ENCODE results near the gene NEDD4L. TPM values are rescaled to one million over a fixed set of nuclear protein-coding genes. Genes with fewer than 3 reads are reported as not detected.
A peak's percentile ranks its signal among the peaks of the same experiment; 100 is the strongest.

NEDD4L gene
- total and polyA plus RNA-seq, 2 experiments from 2014 or later, result 36.2 to 72.3 TPM

- Histone ChIP-seq H3K79me2 (replicated peaks; ENCODE audit: insufficient read depth) (no peaks in the 10 kb centered on the region), H3K4me2 (no peak overlapping the region), H3F3A (replicated peaks; ENCODE audit: low read depth) (no peaks in the 10 kb centered on the region), H3K4me1 (ENCODE audit: insufficient read depth) (peaks cover 6% of the 10 kb centered on the region; the same call in 1 of the 2 replicates), H3K27me3 (ENCODE audit: insufficient read depth) (no peaks in the 10 kb centered on the region), H3K9me2 (ENCODE audit: insufficient read depth) (no peaks in the 10 kb centered on the region), H2AFZ (no peak overlapping the region), H3K36me3 (ENCODE audit: insufficient read depth) (peaks cover 8% of the 10 kb centered on the region; the same call in 1 of the 2 replicates), H4K20me1 (replicated peaks; ENCODE audit: insufficient read depth) (no peaks in the 10 kb centered on the region; the same call in 1 of the 2 replicates), H3K27ac (ENCODE audit: low read depth) (no peak overlapping the region), H3K4me3 (no peak overlapping the region)
- no peak overlapping the region for H3K4me3 Mint-ChIP-seq
- H3K4me1 Mint-ChIP-seq, result peaks cover 15% of the 10 kb centered on the region
- 0 out of 2 replicates have a peak overlapping the region, but pooled peaks have one; percentile 17 for H3K27ac Mint-ChIP-seq
- DNase-seq (ENCODE audit: low spot score) (no peak), ATAC-seq (no peak)
- no peaks in the 10 kb centered on the region for H3K9me3 Mint-ChIP-seq
- no peak for TF ChIP-seq JUNB (IDR thresholded peaks at IDR 0.05; ENCODE audit: unreplicated experiment)
- TF ChIP-seq POLR2AphosphoS5 (IDR thresholded peaks at IDR 0.05; ENCODE audit: low read depth), result no peak
- TF ChIP-seq, protein P1, sequence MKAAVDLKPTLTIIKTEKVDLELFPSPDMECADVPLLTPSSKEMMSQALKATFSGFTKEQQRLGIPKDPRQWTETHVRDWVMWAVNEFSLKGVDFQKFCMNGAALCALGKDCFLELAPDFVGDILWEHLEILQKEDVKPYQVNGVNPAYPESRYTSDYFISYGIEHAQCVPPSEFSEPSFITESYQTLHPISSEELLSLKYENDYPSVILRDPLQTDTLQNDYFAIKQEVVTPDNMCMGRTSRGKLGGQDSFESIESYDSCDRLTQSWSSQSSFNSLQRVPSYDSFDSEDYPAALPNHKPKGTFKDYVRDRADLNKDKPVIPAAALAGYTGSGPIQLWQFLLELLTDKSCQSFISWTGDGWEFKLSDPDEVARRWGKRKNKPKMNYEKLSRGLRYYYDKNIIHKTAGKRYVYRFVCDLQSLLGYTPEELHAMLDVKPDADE (IDR thresholded peaks at IDR 0.05), result no peak
- TF ChIP-seq ZNF331 (CRISPR knock-in tag; IDR thresholded peaks at IDR 0.05; ENCODE audit: low read depth), result no peak
- TF ChIP-seq NANOG (IDR thresholded peaks at IDR 0.05; ENCODE audit: borderline replicate concordance), result no peak
- TF ChIP-seq, protein P2, sequence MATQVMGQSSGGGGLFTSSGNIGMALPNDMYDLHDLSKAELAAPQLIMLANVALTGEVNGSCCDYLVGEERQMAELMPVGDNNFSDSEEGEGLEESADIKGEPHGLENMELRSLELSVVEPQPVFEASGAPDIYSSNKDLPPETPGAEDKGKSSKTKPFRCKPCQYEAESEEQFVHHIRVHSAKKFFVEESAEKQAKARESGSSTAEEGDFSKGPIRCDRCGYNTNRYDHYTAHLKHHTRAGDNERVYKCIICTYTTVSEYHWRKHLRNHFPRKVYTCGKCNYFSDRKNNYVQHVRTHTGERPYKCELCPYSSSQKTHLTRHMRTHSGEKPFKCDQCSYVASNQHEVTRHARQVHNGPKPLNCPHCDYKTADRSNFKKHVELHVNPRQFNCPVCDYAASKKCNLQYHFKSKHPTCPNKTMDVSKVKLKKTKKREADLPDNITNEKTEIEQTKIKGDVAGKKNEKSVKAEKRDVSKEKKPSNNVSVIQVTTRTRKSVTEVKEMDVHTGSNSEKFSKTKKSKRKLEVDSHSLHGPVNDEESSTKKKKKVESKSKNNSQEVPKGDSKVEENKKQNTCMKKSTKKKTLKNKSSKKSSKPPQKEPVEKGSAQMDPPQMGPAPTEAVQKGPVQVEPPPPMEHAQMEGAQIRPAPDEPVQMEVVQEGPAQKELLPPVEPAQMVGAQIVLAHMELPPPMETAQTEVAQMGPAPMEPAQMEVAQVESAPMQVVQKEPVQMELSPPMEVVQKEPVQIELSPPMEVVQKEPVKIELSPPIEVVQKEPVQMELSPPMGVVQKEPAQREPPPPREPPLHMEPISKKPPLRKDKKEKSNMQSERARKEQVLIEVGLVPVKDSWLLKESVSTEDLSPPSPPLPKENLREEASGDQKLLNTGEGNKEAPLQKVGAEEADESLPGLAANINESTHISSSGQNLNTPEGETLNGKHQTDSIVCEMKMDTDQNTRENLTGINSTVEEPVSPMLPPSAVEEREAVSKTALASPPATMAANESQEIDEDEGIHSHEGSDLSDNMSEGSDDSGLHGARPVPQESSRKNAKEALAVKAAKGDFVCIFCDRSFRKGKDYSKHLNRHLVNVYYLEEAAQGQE (IDR thresholded peaks at IDR 0.05; ENCODE audit: unreplicated experiment), result no peak
- no peak for TF ChIP-seq EZH2phosphoT487 (IDR thresholded peaks at IDR 0.05; ENCODE audit: unreplicated experiment)
- TF ChIP-seq ZNF462 (CRISPR knock-in tag; IDR thresholded peaks at IDR 0.05), result no peak
- no peak for TF ChIP-seq STAT1 (IDR thresholded peaks at IDR 0.05; ENCODE audit: unreplicated experiment)
- TF ChIP-seq ZNF114 (CRISPR knock-in tag; IDR thresholded peaks at IDR 0.05), result no peak
- TF ChIP-seq EZH2 (IDR thresholded peaks at IDR 0.05; ENCODE audit: low read depth, unreplicated experiment), result no peak
- no peak for TF ChIP-seq CREB1 (CRISPR knock-in tag; IDR thresholded peaks at IDR 0.05; ENCODE audit: low read depth)
- TF ChIP-seq CTCF (conservative IDR thresholded peaks at IDR 0.05; ENCODE audit: low read depth in 2 of 2), result no peak
- peaks cover 23% of the 10 kb centered on the region for H3K36me3 Mint-ChIP-seq (ENCODE audit: low read depth)
- peaks cover 13% of the 10 kb centered on the region for H3K27me3 Mint-ChIP-seq (ENCODE audit: insufficient read depth, low read depth, poor library complexity)
Observed at GRCh38 chr18:58396144-58396543, 352.1 kb downstream of the NEDD4L start.
